ENCODE data around the gene PTH2R. TPM values are rescaled to one million over a fixed set of nuclear protein-coding genes. Genes with fewer than 3 reads are reported as not detected.
"Not testable (repeated sequence)": the region's sequence is repeated elsewhere in the genome, so short reads cannot be mapped to it uniquely, and the experiment has no call there.

PTH2R gene
- total and polyA plus RNA-seq, 2 donors (not counting 3 experiments of a cell fraction or from before 2014, with no cell fraction given), result not detected

DNA sequence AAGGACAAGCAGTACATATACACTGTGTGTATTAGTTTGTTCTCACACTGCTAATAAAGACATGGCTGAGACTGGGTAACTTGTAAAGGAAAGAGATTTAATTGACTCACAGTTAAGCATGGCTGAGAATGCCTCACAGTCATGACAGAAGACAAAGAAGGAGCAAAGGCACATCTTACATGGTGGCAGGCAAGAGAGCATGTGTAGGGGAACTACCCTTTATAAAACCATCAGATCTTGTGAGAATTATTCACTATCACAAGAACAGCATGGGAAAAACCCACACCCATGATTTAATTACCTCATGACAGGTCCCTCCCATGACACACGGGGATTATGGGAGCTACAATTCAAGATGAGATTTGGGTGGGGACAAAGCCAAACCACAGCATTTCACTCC, 129.0 kb downstream of the PTH2R start:
- H4K20me1 ChIP-seq (replicated peaks; ENCODE audit: control insufficient read depth, extremely low read depth, insufficient read depth, low read length); H3K4me1 ChIP-seq (ENCODE audit: control insufficient read depth, extremely low read depth, insufficient read depth, low read length); intact Hi-C loops (cut with micrococcal nuclease); CTCF ChIA-PET; dilution Hi-C loops (cut with MboI; ENCODE audit: extremely low pct_ligation_motif_present, low sequenced_read_pairs); H3K4me2 ChIP-seq (ENCODE audit: insufficient read depth, low read length); H3K9me1 ChIP-seq (replicated peaks; ENCODE audit: control insufficient read depth, extremely low read depth, insufficient read depth, low read length); POLR2A ChIA-PET; H3K36me3 ChIP-seq (ENCODE audit: control insufficient read depth in 2 of 2, extremely low read depth in 1 of 2, insufficient read depth in 2 of 2, low read length in 2 of 2); H3K9me3 ChIP-seq (replicated peaks; ENCODE audit: control insufficient read depth, insufficient read depth, low read length); FAIRE-seq; H3K9ac ChIP-seq (replicated peaks; ENCODE audit: extremely low read depth, insufficient read depth, low read length); DNase-seq (ENCODE audit: low read depth, low spot score); H3K27me3 ChIP-seq (ENCODE audit: control insufficient read depth in 2 of 2, insufficient read depth in 2 of 2, low read length in 2 of 2); H3K79me2 ChIP-seq (ENCODE audit: control insufficient read depth, insufficient read depth, low read length); BruUV-seq (replicated peaks); H3K4me3 ChIP-seq (replicated peaks in 1 of 3; ENCODE audit: insufficient read depth in 1 of 3, low read depth in 1 of 3, low read length in 3 of 3); H2AFZ ChIP-seq (ENCODE audit: low read depth, low read length); H3K27ac ChIP-seq (ENCODE audit: insufficient read depth, low read depth, low read length): not testable (repeated sequence)

DNA sequence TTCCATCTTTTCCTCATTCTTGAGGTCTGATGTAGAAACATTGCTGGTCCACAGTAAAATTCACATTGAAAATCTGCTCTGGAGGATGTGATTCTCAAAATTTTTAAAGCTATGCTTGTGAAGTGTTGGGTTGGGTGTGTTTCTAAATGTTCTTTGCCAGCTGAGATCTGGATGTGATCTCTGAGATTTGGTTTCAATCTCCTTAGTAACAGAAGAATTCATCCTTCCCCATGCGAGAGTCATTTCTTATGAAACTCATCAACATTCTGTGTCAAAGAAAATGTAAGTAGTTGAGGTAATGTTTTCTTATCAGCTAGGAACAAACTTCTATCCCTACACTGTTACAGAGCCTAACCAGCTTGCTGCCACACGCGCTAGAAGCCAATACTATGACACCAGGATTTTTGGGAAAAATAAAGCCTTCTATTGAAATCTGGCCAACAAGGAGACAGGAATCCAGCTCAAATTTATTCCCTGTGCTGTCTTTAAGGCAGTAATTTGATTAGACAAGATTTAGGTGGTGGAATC, 134.9 kb downstream of the PTH2R start:
- H3K4me1 ChIP-seq (ENCODE audit: control insufficient read depth, extremely low read depth, insufficient read depth, low read length), result no peaks in the 10 kb centered on the region
- H3K27me3 ChIP-seq (ENCODE audit: control insufficient read depth in 2 of 2, insufficient read depth in 2 of 2, low read length in 2 of 2), result no peaks in the 10 kb centered on the region
- H3K79me2 ChIP-seq (ENCODE audit: control insufficient read depth, insufficient read depth, low read length), result no peaks in the 10 kb centered on the region
- H3K4me3 ChIP-seq (replicated peaks in 1 of 3; ENCODE audit: insufficient read depth in 1 of 3, low read depth in 1 of 3, low read length in 3 of 3), result no peak overlapping the region
- ChIA-PET POLR2A (no interaction called here), CTCF (interaction anchor here (0.6 kb wide), 1 partner anchor 66 kb away, joined by 3 read pairs; no protein-coding TSS in a partner anchor)
- dilution Hi-C loops (cut with MboI; ENCODE audit: extremely low pct_ligation_motif_present, low sequenced_read_pairs), result no loop called here
- FAIRE-seq (no peak), DNase-seq (ENCODE audit: low read depth, low spot score) (no peak)
- H3K4me2 ChIP-seq (ENCODE audit: insufficient read depth, low read length), result no peak overlapping the region
- TF ChIP-seq, protein P1, sequence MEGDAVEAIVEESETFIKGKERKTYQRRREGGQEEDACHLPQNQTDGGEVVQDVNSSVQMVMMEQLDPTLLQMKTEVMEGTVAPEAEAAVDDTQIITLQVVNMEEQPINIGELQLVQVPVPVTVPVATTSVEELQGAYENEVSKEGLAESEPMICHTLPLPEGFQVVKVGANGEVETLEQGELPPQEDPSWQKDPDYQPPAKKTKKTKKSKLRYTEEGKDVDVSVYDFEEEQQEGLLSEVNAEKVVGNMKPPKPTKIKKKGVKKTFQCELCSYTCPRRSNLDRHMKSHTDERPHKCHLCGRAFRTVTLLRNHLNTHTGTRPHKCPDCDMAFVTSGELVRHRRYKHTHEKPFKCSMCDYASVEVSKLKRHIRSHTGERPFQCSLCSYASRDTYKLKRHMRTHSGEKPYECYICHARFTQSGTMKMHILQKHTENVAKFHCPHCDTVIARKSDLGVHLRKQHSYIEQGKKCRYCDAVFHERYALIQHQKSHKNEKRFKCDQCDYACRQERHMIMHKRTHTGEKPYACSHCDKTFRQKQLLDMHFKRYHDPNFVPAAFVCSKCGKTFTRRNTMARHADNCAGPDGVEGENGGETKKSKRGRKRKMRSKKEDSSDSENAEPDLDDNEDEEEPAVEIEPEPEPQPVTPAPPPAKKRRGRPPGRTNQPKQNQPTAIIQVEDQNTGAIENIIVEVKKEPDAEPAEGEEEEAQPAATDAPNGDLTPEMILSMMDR (IDR thresholded peaks at IDR 0.05; ENCODE audit: extremely low read depth in 1 of 2, insufficient read depth in 1 of 2, low read depth in 1 of 2, low read length in 2 of 2), result no peak
- no peak for TF ChIP-seq GATA2 (IDR thresholded peaks at IDR 0.05; ENCODE audit: insufficient read depth, insufficient read length, low read depth, low read length)
- no peak for TF ChIP-seq FOS (IDR thresholded peaks at IDR 0.05; ENCODE audit: borderline replicate concordance, insufficient read depth, low read length)
- no peak for TF ChIP-seq JUN (IDR thresholded peaks at IDR 0.05; ENCODE audit: borderline replicate concordance, insufficient read depth, insufficient read length, low read depth)
- no peak for TF ChIP-seq EZH2 (IDR thresholded peaks at IDR 0.05; ENCODE audit: borderline replicate concordance, low read depth, low read length, severe bottlenecking)
- TF ChIP-seq MYC (IDR thresholded peaks at IDR 0.05; ENCODE audit: low read depth, low read length), result no peak
- TF ChIP-seq POLR2AphosphoS5 (IDR thresholded peaks at IDR 0.05; ENCODE audit: insufficient read depth, low read depth, low read length), result no peak
- no peaks in the 10 kb centered on the region for H4K20me1 ChIP-seq (replicated peaks; ENCODE audit: control insufficient read depth, extremely low read depth, insufficient read depth, low read length)
- no peaks in the 10 kb centered on the region for H3K36me3 ChIP-seq (ENCODE audit: control insufficient read depth in 2 of 2, extremely low read depth in 1 of 2, insufficient read depth in 2 of 2, low read length in 2 of 2)
- H3K27ac ChIP-seq (ENCODE audit: insufficient read depth, low read depth, low read length), result no peak overlapping the region
- BruUV-seq (replicated peaks), result no TSS peak
- no peaks in the 10 kb centered on the region for H3K9me3 ChIP-seq (replicated peaks; ENCODE audit: control insufficient read depth, insufficient read depth, low read length)
- H3K9me1 ChIP-seq (replicated peaks; ENCODE audit: control insufficient read depth, extremely low read depth, insufficient read depth, low read length), result no peaks in the 10 kb centered on the region
- intact Hi-C loops (cut with micrococcal nuclease), result no loop called here
- no peak overlapping the region for H2AFZ ChIP-seq (ENCODE audit: low read depth, low read length)
- H3K9ac ChIP-seq (replicated peaks; ENCODE audit: extremely low read depth, insufficient read depth, low read length), result no peak overlapping the region
